Tibial artery (tissue), 4 donors: Measurements from ENCODE around the gene RNF167.
A peak's percentile ranks its signal among the peaks of the same experiment; 100 is the strongest.

Experiments used
- DNase-seq, 2 donors: peaks; one replicate each; pipeline ENCODE4 v3.0.0-alpha.2; 2019
- H3K27ac ChIP-seq, 2 donors: fragments of 200-600 bp; sonication (generic) in 1 of 2; 1 replicate in 1 of 2; 2 replicates in 1 of 2; pipeline ENCODE4 v1.5.1; 2018 to 2019; ENCODE audit warnings: mild to moderate bottlenecking in 1 of 2
- H3K27me3 ChIP-seq, 2 donors: fragments of 200-600 bp; sonication (generic) in 1 of 2; one replicate each; pipeline versions ENCODE4 v1.5.1 to v1.6.0; 2016 to 2019
- H3K36me3 ChIP-seq, 3 donors: fragments of 200-600 bp; sonication (generic) in 2 of 3; one replicate each; pipeline ENCODE4 v1.5.1; 2016 to 2019; ENCODE audit warnings: mild to moderate bottlenecking in 2 of 3
- H3K4me1 ChIP-seq, 4 donors: fragments of 200-600 bp; sonication (generic) in 2 of 4; 1 replicate in 3 of 4; 2 replicates in 1 of 4; pipeline ENCODE4 v1.5.1; 2016 to 2019
- H3K4me3 ChIP-seq, 2 donors: fragments of 200-600 bp; sonication (generic) in 1 of 2; 1 replicate in 1 of 2; 2 replicates in 1 of 2; pipeline ENCODE4 v1.5.1; 2018 to 2019; ENCODE audit warnings: mild to moderate bottlenecking in 2 of 2
- H3K9me3 ChIP-seq, 3 donors: fragments of 200-600 bp; sonication (generic) in 1 of 3; one replicate each; pipeline ENCODE4 v1.5.1; 2016 to 2019
- intact Hi-C: fragments of 100-400 bp; cut with DNase I; formaldehyde crosslinking; loops from one replicate; pipeline ENCODE4 v1.15.0; 2023; ENCODE audit warnings: low total_unique reads
- TF ChIP-seq, protein P1 (sequence below), 2 experiments: fragments of 200-600 bp in 1 of 2; fragments of 450-650 bp in 1 of 2; IDR thresholded peaks; one replicate each; pipeline ENCODE4 v1.5.1; 2017 to 2019; ENCODE audit warnings: antibody characterized with exemption in 2 of 2, mild to moderate bottlenecking in 1 of 2, moderate library complexity in 1 of 2

RNF167 gene

DNA sequence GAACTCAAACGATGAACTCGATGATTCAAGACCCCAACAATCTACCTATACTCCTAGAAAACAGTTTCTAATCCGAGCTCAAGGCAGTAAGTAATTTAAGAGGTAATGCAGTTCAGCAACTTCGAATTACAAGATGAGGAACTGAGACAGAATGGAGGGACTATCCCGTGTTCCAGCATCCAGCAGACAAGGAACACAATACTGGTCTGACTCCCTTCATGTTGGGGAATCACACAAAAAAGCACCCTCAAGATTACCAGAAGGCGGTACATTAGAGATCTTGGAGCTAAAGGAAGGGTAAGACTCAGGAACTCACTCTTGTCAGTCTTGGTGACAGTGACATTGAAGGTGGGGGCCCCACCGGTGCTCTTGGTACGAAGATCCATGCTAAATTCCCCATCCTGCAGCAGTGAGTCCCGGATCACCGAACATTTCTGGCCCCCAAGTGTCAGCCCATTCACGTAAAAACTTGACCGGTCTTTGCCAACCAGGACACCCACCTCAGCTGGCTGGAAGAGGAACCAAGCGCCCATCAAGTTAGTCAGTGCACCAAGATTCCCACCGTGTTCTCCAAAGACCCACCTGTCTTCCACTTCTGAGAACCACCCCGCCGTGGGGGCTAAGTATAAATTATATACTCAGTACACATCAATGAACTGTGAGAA, 6.4 kb downstream of the RNF167 start:
- Histone ChIP-seq H3K27ac (peak overlapping the region; percentile 95 to 99), H3K4me1 (peaks cover 6 to 63% (median 48%) of the 10 kb centered on the region in 4 donors), H3K27me3 (no peaks in the 10 kb centered on the region), H3K4me3 (peak overlapping the region; percentile 93 to 100), H3K36me3 (peaks cover 43 to 54% (median 45%) of the 10 kb centered on the region in 3 donors), H3K9me3 (no peaks in the 10 kb centered on the region)
- intact Hi-C loops, result loop anchor here (5.0 kb wide), 1 partner anchor 51 kb away; the partner anchor contains the start of genes INCA1 and KIF1C
- DNase-seq, result no peak
- TF ChIP-seq, protein P1, sequence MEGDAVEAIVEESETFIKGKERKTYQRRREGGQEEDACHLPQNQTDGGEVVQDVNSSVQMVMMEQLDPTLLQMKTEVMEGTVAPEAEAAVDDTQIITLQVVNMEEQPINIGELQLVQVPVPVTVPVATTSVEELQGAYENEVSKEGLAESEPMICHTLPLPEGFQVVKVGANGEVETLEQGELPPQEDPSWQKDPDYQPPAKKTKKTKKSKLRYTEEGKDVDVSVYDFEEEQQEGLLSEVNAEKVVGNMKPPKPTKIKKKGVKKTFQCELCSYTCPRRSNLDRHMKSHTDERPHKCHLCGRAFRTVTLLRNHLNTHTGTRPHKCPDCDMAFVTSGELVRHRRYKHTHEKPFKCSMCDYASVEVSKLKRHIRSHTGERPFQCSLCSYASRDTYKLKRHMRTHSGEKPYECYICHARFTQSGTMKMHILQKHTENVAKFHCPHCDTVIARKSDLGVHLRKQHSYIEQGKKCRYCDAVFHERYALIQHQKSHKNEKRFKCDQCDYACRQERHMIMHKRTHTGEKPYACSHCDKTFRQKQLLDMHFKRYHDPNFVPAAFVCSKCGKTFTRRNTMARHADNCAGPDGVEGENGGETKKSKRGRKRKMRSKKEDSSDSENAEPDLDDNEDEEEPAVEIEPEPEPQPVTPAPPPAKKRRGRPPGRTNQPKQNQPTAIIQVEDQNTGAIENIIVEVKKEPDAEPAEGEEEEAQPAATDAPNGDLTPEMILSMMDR (IDR thresholded peaks at IDR 0.05), result no peak

DNA sequence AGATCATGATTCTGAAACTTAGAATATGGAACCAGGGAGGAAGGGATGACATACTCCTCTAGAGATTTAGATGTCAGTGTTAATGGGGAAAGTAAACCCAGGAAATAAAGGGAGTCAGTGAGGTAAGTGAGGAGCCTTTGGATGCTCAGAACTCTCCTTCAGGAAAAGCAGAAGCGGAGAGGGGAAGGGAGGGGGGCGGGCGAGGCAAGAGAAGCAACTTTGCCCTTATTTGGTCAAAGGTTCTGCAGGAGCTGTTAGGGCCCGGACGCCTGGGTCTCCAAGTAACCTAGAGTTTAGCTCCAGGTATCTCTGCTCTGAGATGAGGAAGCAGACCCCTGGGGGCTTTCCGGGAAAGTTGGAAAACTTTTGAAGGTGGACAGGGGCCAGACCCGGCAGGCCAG, 6.9 kb downstream of the RNF167 start:
- Histone ChIP-seq H3K4me1 (peaks cover 6 to 58% (median 43%) of the 10 kb centered on the region in 4 donors), H3K27me3 (no peaks in the 10 kb centered on the region), H3K27ac (peak overlapping the region; percentile 95 to 99), H3K9me3 (no peaks in the 10 kb centered on the region), H3K36me3 (peaks cover 42 to 52% (median 44%) of the 10 kb centered on the region in 3 donors), H3K4me3 (peak overlapping the region; percentile 93 to 100)
- intact Hi-C loops, result loop anchor here (5.0 kb wide), 1 partner anchor 50 kb away; the partner anchor contains the start of genes INCA1 and KIF1C
- TF ChIP-seq, protein P1 (IDR thresholded peaks at IDR 0.05), result no peak
- DNase-seq, result peak in 1 of 2 donors; percentile 36

DNA sequence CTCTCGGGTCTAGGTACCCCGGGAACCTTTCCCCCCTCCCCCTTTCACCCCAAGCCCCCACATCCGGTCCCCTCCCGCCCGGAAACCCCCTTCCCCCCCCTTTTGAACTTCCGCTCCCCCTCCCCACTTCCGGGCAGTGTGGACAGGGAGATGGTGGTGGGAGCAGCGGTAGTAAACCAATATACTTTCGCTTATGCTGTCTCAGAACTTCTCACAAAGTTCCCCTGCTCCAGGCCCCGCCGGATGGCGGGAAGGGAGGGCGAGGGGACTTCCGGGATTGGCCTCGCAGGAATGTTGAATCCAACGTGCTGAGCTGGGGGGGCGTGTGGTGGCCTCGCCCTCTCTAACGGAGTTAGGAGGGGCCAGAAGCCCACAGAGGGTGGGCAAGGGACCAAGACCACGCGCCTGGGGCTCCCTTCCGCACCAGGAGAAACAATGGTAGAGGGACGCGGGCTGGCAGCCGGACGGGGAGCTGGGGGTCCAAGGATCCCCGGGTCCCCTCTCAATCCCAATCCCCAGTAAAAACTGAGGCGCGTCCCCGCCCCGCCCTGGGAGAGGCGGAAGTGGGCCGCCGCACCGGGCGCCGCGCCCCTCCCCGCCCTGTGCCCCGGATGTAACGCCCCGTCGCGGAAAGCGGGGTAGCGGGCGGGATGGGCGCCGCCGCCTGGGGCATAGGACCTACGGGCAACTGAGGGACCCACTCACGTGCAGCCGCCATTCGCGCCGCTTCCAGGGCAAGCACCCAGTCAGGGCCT, 7.5 kb downstream of the RNF167 start:
- Histone ChIP-seq H3K4me3 (peak overlapping the region; percentile 93 to 100), H3K9me3 (no peaks in the 10 kb centered on the region), H3K36me3 (peaks cover 36 to 46% (median 38%) of the 10 kb centered on the region in 3 donors), H3K27ac (peak overlapping the region; percentile 95 to 99), H3K4me1 (peaks cover 6 to 60% (median 43%) of the 10 kb centered on the region in 4 donors), H3K27me3 (no peaks in the 10 kb centered on the region)
- peak; percentile 45 to 85 for DNase-seq
- intact Hi-C loops, result loop anchor here (2.0 to 5.0 kb wide), 2 partner anchors 19 to 50 kb away; partner anchors contain the start of genes INCA1, KIF1C and SPAG7
- TF ChIP-seq, protein P1 (IDR thresholded peaks at IDR 0.05), result no peak

DNA sequence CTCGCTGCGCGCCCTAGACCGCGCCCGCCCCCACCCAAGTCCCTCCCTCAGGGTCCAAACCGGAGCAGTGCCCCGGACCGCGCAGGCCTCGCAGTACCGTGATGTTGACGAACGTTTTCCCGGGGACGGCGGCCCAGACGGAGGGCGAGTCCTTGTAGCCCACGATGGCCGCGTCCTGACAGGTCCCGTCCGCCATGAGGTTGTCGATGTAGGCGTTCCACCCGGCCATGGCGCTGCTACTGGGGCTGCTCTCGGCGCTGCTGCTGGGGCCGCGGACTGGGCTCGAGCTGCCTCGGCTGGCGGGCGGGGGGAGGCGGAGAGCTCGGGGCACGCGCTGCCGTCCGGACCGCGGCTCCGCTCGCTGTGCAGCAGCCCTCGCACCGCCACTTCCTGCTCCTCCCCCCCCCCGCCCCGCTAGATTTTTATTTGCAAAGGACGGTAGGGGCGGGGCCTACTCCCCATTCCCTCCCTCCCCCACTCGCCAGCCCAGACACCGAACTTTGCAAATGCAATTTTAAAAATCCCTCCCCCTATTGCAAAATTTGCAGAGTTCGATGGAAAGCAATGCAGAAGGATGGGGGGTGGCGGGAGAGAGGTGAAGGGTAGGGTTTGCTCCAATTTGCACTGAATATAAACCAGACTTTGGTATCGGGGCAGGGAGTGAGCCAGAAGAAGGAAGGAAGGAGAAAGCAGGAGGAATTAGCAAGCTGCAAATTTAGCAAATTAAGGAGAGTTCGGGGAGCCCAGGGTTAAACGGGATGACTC, 8.3 kb downstream of the RNF167 start, which contains the start of gene PFN1:
Gene PFN1 (minus strand): TSS at position 365 of the 765 bp plus-strand sequence. CDS start 136 bp downstream, at position 229.
- Histone ChIP-seq H3K4me3 (peak within 1 kb of the TSS; percentile 93 to 100), H3K27ac (peak within 1 kb of the TSS; percentile 95 to 99), H3K27me3 (no peaks in the 10 kb centered on the region), H3K4me1 (peaks cover 6 to 60% (median 44%) of the 10 kb centered on the region in 4 donors), H3K36me3 (peaks cover 28 to 38% (median 31%) of the 10 kb centered on the region in 3 donors), H3K9me3 (no peaks in the 10 kb centered on the region)
- TF ChIP-seq, protein P1 (IDR thresholded peaks at IDR 0.05), result peak in 1 of 2 experiments; percentile 8
- intact Hi-C loops, result loop anchor here (2.0 to 5.0 kb wide), 2 partner anchors 18 to 49 kb away; partner anchors contain the start of genes INCA1, KIF1C and SPAG7
- DNase-seq, result peak; percentile 95 to 96

DNA sequence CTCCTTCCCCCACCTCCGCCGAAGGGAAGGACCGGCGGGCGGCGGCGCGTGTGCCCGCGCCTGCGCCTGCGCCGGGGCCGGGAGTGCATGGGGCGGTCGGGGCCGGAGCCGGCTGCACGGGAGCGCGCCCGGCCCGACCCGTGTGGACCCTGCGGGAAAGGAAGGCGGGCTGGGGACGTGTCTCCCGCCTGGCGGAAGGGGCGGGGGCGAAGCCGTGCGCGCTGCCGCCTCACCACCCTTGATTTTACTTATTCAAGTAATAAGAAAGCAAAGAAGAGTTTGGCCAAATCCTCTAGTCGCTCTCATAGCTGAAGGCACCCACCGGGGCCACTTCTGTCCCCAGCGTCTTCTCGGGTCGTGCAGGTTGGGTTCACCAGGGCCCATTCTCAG, 8.9 kb downstream of the RNF167 start:
- peak; percentile 78 to 94 for DNase-seq
- intact Hi-C loops, result loop anchor here (2.0 to 5.0 kb wide), 2 partner anchors 18 to 48 kb away; partner anchors contain the start of genes INCA1, KIF1C and SPAG7

More for the DNA sequence above, 8.9 kb downstream of the RNF167 start:
- peaks cover 25 to 32% (median 26%) of the 10 kb centered on the region in 3 donors for H3K36me3 ChIP-seq
- peak overlapping the region; percentile 95 to 99 for H3K27ac ChIP-seq
- H3K9me3 ChIP-seq, result no peaks in the 10 kb centered on the region
- TF ChIP-seq, protein P1 (IDR thresholded peaks at IDR 0.05), result no peak
- H3K4me1 ChIP-seq, result peaks cover 6 to 60% (median 48%) of the 10 kb centered on the region in 4 donors
- H3K27me3 ChIP-seq, result no peaks in the 10 kb centered on the region
- peak overlapping the region; percentile 93 to 100 for H3K4me3 ChIP-seq
